ENCODE data around the gene LRRC36. TPM values are rescaled to one million over a fixed set of nuclear protein-coding genes. Genes with fewer than 3 reads are reported as not detected.

LRRC36 gene
- total and polyA plus RNA-seq, 2 donors from 2014 or later = 2.6 to 3.1 TPM

GRCh38 chr16:67431775-67432505 lies 105.3 kb downstream of the LRRC36 start:
- Histone ChIP-seq H3K36me3 (ENCODE audit: control insufficient read depth in 2 of 3, insufficient read depth in 3 of 3, low read length in 3 of 3) (peaks cover 0 to 7% (median 5%) of the 10 kb centered on the region in 3 donors), H3K4me1 (ENCODE audit: control insufficient read depth in 2 of 3, insufficient read depth in 2 of 3, low read depth in 1 of 3, low read length in 3 of 3) (peaks cover 0 to 49% (median 35%) of the 10 kb centered on the region in 3 donors), H3K4me3 (ENCODE audit: low read length in 3 of 3) (peak overlapping the region; percentile 61 to 86 (median 70)), H3K27ac (ENCODE audit: low read depth in 2 of 2, low read length in 2 of 2) (peak overlapping the region; percentile 93 to 98), H3K9ac (ENCODE audit: low read length in 3 of 3) (peak overlapping the region; percentile 30 to 95 (median 89)), H3K9me3 (ENCODE audit: control insufficient read depth in 2 of 3, insufficient read depth in 1 of 3, low read length in 3 of 3) (no peaks in the 10 kb centered on the region), H3K27me3 (ENCODE audit: control insufficient read depth, insufficient read depth, low read length) (peaks cover 3% of the 10 kb centered on the region)
- no peak for TF ChIP-seq CTCF (IDR thresholded peaks at IDR 0.05; ENCODE audit: borderline replicate concordance, extremely low read depth, insufficient read depth)
- peak; percentile 72 to 85 (median 80) for DNase-seq
- FAIRE-seq = no peak
- intact Hi-C loops (cut with DNase I) = no loop called here

- DNase-seq = no peak
- H3K27ac ChIP-seq (ENCODE audit: low read depth in 2 of 2, low read length in 2 of 2) = peak overlapping the region; percentile 93 to 98
- peaks cover 0 to 11% (median 9%) of the 10 kb centered on the region in 3 donors for H3K36me3 ChIP-seq (ENCODE audit: control insufficient read depth in 2 of 3, insufficient read depth in 3 of 3, low read length in 3 of 3)
- TF ChIP-seq CTCF (IDR thresholded peaks at IDR 0.05; ENCODE audit: borderline replicate concordance, extremely low read depth, insufficient read depth) = no peak
- peak overlapping the region; percentile 39 to 80 (median 70) for H3K4me3 ChIP-seq (ENCODE audit: low read length in 3 of 3)
- intact Hi-C loops (cut with DNase I) = no loop called here
- H3K9me3 ChIP-seq (ENCODE audit: control insufficient read depth in 2 of 3, insufficient read depth in 1 of 3, low read length in 3 of 3) = no peaks in the 10 kb centered on the region
- no peak for FAIRE-seq
- H3K9ac ChIP-seq (ENCODE audit: low read length in 3 of 3) = peak overlapping the region; percentile 30 to 95 (median 89)
- peaks cover 0 to 49% (median 35%) of the 10 kb centered on the region in 3 donors for H3K4me1 ChIP-seq (ENCODE audit: control insufficient read depth in 2 of 3, insufficient read depth in 2 of 3, low read depth in 1 of 3, low read length in 3 of 3)
- peaks cover 3% of the 10 kb centered on the region for H3K27me3 ChIP-seq (ENCODE audit: control insufficient read depth, insufficient read depth, low read length)
Measured at GRCh38 chr16:67432506-67432890, 105.9 kb downstream of the LRRC36 start.

- H3K9me3 ChIP-seq (ENCODE audit: control insufficient read depth in 2 of 3, insufficient read depth in 1 of 3, low read length in 3 of 3) = no peaks in the 10 kb centered on the region
- H3K9ac ChIP-seq (ENCODE audit: low read length in 3 of 3) = peak overlapping the region in 2 of 3 donors; percentile 89 to 95
Measured at GRCh38 chr16:67433131-67433719, 106.6 kb downstream of the LRRC36 start.

More at GRCh38 chr16:67433131-67433719, 106.6 kb downstream of the LRRC36 start:
- no peak for TF ChIP-seq CTCF (IDR thresholded peaks at IDR 0.05; ENCODE audit: borderline replicate concordance, extremely low read depth, insufficient read depth)
- H3K36me3 ChIP-seq (ENCODE audit: control insufficient read depth in 2 of 3, insufficient read depth in 3 of 3, low read length in 3 of 3) = peaks cover 0 to 18% (median 14%) of the 10 kb centered on the region in 3 donors
- H3K27ac ChIP-seq (ENCODE audit: low read depth in 2 of 2, low read length in 2 of 2) = peak overlapping the region; percentile 93 to 98
- peak overlapping the region; percentile 3 to 80 (median 70) for H3K4me3 ChIP-seq (ENCODE audit: low read length in 3 of 3)
- H3K4me1 ChIP-seq (ENCODE audit: control insufficient read depth in 2 of 3, insufficient read depth in 2 of 3, low read depth in 1 of 3, low read length in 3 of 3) = peaks cover 0 to 45% (median 30%) of the 10 kb centered on the region in 3 donors
- no peak for FAIRE-seq
- H3K27me3 ChIP-seq (ENCODE audit: control insufficient read depth, insufficient read depth, low read length) = peaks cover 3% of the 10 kb centered on the region
- no peak for DNase-seq
- intact Hi-C loops (cut with DNase I) = no loop called here

Other genes with a start within 250 kb of the LRRC36 start
- gene PHAF1, start 216.9 kb upstream of the LRRC36 start, total RNA-seq = 16.9 TPM
- gene PHAF1, start 216.9 kb upstream of the LRRC36 start, polyA plus RNA-seq (ENCODE audit: insufficient read depth, low read depth, low replicate concordance) = 14.3 TPM
- gene B3GNT9, start 175.8 kb upstream of the LRRC36 start, total RNA-seq = 16.7 TPM
- 12.1 TPM for gene B3GNT9, start 175.8 kb upstream of the LRRC36 start, polyA plus RNA-seq (ENCODE audit: insufficient read depth, low read depth, low replicate concordance)
- gene TRADD, start 166.9 kb upstream of the LRRC36 start, total RNA-seq = 27.1 TPM
- 30.2 TPM for gene TRADD, start 166.9 kb upstream of the LRRC36 start, polyA plus RNA-seq (ENCODE audit: insufficient read depth, low read depth, low replicate concordance)
- 19.8 TPM for gene FBXL8, start 166.9 kb upstream of the LRRC36 start, total RNA-seq
- gene FBXL8, start 166.9 kb upstream of the LRRC36 start, polyA plus RNA-seq (ENCODE audit: insufficient read depth, low read depth, low replicate concordance) = 9.5 TPM
- gene HSF4, start 162.1 kb upstream of the LRRC36 start, total RNA-seq = 37.9 TPM
- gene HSF4, start 162.1 kb upstream of the LRRC36 start, polyA plus RNA-seq (ENCODE audit: insufficient read depth, low read depth, low replicate concordance) = 26.7 TPM
- gene NOL3, start 156.3 kb upstream of the LRRC36 start, total RNA-seq = 36.4 TPM
- 35.3 TPM for gene NOL3, start 156.3 kb upstream of the LRRC36 start, polyA plus RNA-seq (ENCODE audit: insufficient read depth, low read depth, low replicate concordance)
- gene MATCAP1, start 142.9 kb upstream of the LRRC36 start, total RNA-seq = 38.8 TPM
- 15.5 TPM for gene MATCAP1, start 142.9 kb upstream of the LRRC36 start, polyA plus RNA-seq (ENCODE audit: insufficient read depth, low read depth, low replicate concordance)
- 7.2 TPM for gene EXOC3L1, start 136.7 kb upstream of the LRRC36 start, total RNA-seq
- gene EXOC3L1, start 136.7 kb upstream of the LRRC36 start, polyA plus RNA-seq (ENCODE audit: insufficient read depth, low read depth, low replicate concordance) = 9.9 TPM
- gene E2F4, start 134.7 kb upstream of the LRRC36 start, total RNA-seq = 54.4 TPM
- gene E2F4, start 134.7 kb upstream of the LRRC36 start, polyA plus RNA-seq (ENCODE audit: insufficient read depth, low read depth, low replicate concordance) = 39.1 TPM
- 24.2 TPM for gene ELMO3, start 127.7 kb upstream of the LRRC36 start, total RNA-seq
- gene ELMO3, start 127.7 kb upstream of the LRRC36 start, polyA plus RNA-seq (ENCODE audit: insufficient read depth, low read depth, low replicate concordance) = 33.1 TPM
- gene TMEM208, start 99.7 kb upstream of the LRRC36 start, total RNA-seq = 47.1 TPM
- gene TMEM208, start 99.7 kb upstream of the LRRC36 start, polyA plus RNA-seq (ENCODE audit: insufficient read depth, low read depth, low replicate concordance) = 145 TPM
- 30.4 TPM for gene FHOD1, start 79.3 kb upstream of the LRRC36 start, total RNA-seq
- gene FHOD1, start 79.3 kb upstream of the LRRC36 start, polyA plus RNA-seq (ENCODE audit: insufficient read depth, low read depth, low replicate concordance) = 21.0 TPM
- gene SLC9A5, start 77.8 kb upstream of the LRRC36 start, total RNA-seq = 1.1 TPM
- gene SLC9A5, start 77.8 kb upstream of the LRRC36 start, polyA plus RNA-seq (ENCODE audit: insufficient read depth, low read depth, low replicate concordance) = 0.92 TPM
- 10.1 TPM for gene PLEKHG4, start 47.3 kb upstream of the LRRC36 start, total RNA-seq
- 2.6 TPM for gene PLEKHG4, start 47.3 kb upstream of the LRRC36 start, polyA plus RNA-seq (ENCODE audit: insufficient read depth, low read depth, low replicate concordance)
- gene KCTD19, start 74 bp upstream of the LRRC36 start, total RNA-seq = 0.31 TPM
- not detected for gene KCTD19, start 74 bp upstream of the LRRC36 start, polyA plus RNA-seq (ENCODE audit: insufficient read depth, low read depth, low replicate concordance)
- gene TPPP3, start 66.7 kb downstream of the LRRC36 start, total RNA-seq = 8.2 TPM
- 108 TPM for gene TPPP3, start 66.7 kb downstream of the LRRC36 start, polyA plus RNA-seq (ENCODE audit: insufficient read depth, low read depth, low replicate concordance)
- gene ZDHHC1, start 89.7 kb downstream of the LRRC36 start, total RNA-seq = 23.6 TPM
- 14.6 TPM for gene ZDHHC1, start 89.7 kb downstream of the LRRC36 start, polyA plus RNA-seq (ENCODE audit: insufficient read depth, low read depth, low replicate concordance)
- gene HSD11B2, start 104.3 kb downstream of the LRRC36 start, total RNA-seq = 139 TPM
- gene HSD11B2, start 104.3 kb downstream of the LRRC36 start, polyA plus RNA-seq (ENCODE audit: insufficient read depth, low read depth, low replicate concordance) = 1,022 TPM
- 100 TPM for gene ATP6V0D1, start 154.3 kb downstream of the LRRC36 start, total RNA-seq
- gene ATP6V0D1, start 154.3 kb downstream of the LRRC36 start, polyA plus RNA-seq (ENCODE audit: insufficient read depth, low read depth, low replicate concordance) = 208 TPM
- not detected for gene AGRP, start 156.7 kb downstream of the LRRC36 start, total RNA-seq
- gene AGRP, start 156.7 kb downstream of the LRRC36 start, polyA plus RNA-seq (ENCODE audit: insufficient read depth, low read depth, low replicate concordance) = 2.7 TPM
- 116 TPM for gene RIPOR1, start 202.0 kb downstream of the LRRC36 start, total RNA-seq
- 60.9 TPM for gene RIPOR1, start 202.0 kb downstream of the LRRC36 start, polyA plus RNA-seq (ENCODE audit: insufficient read depth, low read depth, low replicate concordance)
- gene CTCF, start 235.7 kb downstream of the LRRC36 start, total RNA-seq = 42.6 TPM
- 20.4 TPM for gene CTCF, start 235.7 kb downstream of the LRRC36 start, polyA plus RNA-seq (ENCODE audit: insufficient read depth, low read depth, low replicate concordance)

All from kidney (tissue), 14 donors.